ENCODE measurements around the gene AOC2.

The AOC2 gene

GRCh38 chr17:42844271-42844670 lies at the start of gene AOC2:
TSS of gene AOC2 (plus strand) at chr17:42844580. CDS start at chr17:42844627, 47 bp downstream.
- DNase-seq: no peak

DNA sequence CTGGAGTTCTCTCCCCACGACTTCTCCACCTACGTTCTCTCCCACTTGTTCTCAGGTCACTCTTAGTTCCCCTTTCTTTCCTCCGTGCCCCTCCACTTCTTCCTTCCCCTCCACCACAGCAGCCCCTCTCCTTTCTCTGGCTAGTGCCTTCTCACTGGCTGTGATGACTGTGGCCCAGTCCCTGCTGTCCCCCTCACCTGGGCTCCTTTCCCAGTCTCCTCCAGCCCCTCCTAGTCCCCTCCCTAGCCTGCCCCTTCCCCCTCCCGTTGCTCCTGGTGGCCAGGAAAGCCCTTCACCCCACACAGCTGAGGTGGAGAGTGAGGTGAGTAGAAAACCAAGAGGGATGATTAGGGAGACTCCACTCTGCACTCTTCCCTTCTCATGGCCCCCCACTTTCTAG lies 49.3 kb upstream of the AOC2 start:
- no peak for DNase-seq

DNA sequence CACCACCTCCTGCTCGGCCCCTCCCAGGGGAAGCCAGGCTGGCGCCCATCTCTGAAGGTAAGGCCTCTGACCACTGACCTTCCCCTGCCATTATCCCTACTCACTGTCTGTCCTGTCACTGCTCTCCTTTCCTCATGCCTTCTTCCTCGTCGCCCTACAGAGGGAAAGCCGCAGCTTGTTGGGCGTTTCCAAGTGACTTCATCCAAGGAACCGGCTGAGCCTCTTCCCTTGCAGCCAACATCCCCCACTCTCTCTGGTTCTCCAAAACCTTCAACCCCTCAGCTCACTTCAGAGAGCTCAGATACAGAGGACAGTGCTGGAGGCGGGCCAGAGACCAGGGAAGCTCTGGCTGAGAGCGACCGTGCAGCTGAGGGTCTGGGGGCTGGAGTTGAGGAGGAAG lies 48.9 kb upstream of the AOC2 start:
- no peak for DNase-seq

DNA sequence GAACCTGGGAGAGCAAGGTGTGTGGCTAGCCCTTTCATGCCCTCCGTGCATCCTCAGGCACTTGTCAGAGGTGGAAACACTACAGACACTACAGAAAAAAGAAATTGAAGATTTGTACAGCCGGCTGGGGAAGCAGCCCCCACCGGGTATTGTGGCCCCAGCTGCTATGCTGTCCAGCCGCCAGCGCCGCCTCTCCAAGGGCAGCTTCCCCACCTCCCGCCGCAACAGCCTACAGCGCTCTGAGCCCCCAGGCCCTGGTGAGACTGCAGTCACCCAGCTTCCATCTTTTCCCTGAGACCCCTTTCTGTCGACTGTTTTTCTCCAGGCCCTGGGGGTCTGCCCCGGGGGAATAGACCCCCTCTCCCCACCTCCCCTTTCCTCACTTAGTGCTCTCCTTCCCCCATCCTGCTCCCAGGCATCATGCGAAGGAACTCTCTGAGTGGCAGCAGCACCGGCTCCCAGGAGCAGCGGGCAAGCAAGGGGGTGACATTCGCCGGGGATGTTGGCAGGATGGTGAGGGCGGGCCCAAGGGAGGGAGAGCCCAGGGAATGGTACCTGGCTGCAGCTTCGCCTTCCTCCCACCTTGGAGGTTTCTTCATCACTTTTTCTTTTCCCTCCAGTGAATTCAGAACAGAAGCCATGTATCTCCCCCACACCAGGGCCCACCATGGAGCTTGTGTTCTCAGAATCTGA lies 48.2 kb upstream of the AOC2 start:
- DNase-seq: no peak

DNA sequence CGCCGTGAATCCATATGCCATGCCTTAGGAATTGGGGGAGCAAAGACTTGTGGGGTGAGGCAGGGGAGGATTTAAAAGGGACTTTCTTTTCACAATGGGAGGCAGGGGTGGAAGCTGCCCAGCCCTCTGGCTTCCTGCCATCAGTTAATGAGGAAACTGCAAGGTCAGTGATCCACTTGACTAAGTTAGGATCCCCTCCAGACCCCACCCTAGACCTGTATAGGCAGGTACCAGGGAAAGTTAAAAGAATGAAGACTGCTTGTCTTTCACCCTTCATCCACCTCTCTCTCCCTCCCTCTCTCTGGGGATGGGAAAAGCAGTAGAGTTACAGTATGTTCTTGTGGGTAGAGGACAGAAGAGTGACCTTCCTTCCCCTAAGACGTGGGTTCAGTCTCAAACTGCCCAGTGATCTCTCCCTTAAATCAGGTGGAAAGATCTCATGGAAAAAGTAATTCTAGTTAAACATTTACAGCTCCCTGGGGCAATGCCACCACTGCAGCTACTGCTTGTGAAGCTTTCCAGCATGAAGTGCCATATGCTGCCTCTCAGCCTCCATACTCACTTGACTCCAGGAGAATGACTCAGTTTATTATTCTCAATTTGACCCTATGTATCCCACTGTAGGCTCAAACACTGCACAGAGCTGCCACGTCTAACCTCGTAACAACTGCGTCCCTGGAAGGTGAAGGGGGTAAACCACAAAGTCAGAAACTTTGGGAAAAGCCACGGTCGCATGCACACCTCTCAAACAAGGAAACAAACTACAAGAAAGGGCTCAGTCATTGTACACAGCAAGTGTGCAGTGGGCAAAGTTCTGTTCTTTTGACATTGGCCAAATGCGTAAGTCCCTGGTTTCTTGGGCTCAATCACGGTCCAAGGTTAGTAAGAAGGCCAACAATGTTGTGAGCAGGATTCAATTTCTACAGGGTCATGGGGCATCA lies 47.0 kb upstream of the AOC2 start:
- no peak for DNase-seq

- DNase-seq: no peak
These were observed 46.4 kb upstream of the AOC2 start for GRCh38 chr17:42798011-42798382.

DNA sequence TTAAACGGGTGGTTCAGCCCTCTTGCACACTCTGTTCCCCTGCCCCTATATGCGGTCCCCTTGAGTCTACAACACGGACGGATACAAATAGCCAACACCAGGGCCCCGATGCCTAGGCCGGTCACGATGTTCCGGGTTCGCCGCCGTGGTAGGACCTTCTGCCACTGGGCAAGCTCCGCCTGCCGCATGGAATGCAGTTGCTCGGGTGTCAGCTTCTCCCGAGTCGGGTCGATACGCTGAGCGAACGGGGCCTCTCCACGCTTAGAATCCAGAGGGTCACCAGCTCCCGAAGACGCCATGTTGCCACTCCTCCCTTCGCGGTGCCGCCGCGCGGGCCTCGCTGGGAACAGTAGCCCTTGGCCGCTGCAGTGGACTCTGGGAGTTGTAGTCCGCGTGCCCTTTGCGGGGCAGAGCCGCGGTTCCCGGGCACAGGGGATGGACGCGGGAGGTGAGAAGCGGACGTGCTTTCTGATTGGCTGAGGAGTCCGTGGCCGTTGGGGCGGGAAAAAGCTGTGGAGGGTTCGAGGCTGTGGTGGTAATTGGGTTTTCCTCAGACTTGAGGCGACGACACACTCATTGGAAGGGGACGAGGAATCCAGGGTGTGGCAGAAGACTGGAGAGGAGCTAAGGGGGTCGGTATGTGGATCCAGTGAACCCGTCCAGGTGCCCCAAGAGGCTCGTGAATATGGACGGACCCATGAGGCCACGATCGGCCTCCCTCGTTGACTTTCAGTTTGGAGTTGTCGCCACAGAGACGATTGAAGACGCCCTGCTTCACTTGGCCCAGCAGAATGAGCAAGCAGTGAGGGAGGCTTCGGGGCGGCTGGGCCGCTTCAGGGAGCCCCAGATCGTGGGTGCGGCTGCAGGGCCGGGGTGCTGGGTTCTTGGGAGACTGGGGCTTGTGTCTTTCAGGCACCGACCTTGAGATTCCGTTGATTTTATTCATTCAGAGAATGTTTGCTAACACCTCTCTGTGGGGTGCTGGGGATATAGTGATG lies 45.7 kb upstream of the AOC2 start, which contains the start of the genes CNTD1 and COA3:
CNTD1 (plus strand) TSS at position 479 of the 998 bp plus-strand sequence; CDS start at position 686, 207 bp downstream.
COA3 (minus strand) TSS at position 322 of the 998 bp plus-strand sequence; CDS start at position 299, 23 bp downstream.
- peak; percentile 63 for DNase-seq

GRCh38 chr17:42803074-42803883 lies 41.1 kb upstream of the AOC2 start:
- DNase-seq: no peak

DNA sequence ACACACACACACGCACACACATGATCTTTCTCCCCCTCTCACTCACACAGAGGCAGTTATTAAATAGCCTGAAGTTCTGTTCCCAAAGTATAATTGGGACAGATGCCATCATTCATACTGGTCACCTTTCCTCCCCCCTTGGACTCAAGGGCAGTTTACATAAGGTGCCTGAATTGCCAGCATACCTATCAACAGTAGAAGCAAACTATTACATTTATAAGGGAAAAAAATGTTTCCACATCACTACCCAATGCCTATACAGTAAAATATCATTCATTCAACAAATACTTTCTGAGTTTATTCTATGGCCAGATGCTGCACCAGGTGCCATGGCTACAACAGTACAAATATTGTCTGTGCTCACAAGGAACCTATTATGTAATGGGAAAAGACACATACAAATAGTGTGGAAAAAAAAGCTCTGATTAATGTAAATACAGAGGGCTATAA lies 39.4 kb upstream of the AOC2 start:
- DNase-seq: no peak

DNA sequence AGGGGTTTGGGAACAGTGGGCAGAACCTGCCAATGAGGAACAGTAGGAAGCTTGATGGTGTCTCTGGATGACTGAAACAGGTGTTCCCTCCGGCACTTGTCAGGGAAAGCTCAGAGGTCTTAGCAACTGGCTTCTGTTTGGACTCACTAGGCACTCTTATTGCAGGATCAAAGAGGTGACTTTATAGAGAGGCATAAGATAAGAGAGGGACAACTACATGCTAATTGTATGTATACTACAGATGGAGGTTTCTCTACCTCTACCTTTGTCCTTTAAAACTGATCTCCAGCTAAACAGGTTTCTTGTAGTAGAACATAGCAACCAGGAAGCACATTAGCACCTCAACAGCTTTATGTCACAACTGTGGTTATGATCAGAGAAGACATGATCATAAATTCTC lies 38.1 kb upstream of the AOC2 start:
- no peak for DNase-seq

DNA sequence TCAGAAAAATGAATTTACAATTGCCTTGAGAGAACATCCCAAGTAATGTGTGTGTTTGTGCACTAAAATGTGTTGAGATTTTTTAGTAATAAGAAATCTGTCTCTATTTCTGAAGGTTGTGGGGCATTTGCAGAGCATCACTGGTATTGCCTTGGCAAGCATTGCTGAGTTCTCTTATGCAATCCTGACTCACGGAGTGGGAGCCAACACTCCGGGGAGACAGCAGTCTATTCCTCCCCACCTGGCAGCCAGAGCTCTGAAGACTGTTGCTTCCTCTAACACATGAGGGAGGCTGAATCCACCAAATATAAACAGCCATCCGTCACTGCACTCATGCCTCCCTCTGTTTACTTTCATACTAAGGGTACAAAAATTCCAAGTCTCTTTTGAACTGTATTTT lies 35.1 kb upstream of the AOC2 start:
- DNase-seq: no peak

- no peak for DNase-seq
These were observed 29.6 kb upstream of the AOC2 start for GRCh38 chr17:42814633-42815399.

- no peak for DNase-seq
These were observed 26.5 kb upstream of the AOC2 start for GRCh38 chr17:42817866-42818265.

GRCh38 chr17:42818379-42818778 lies 26.0 kb upstream of the AOC2 start:
- no peak for DNase-seq

- peak; percentile 22 for DNase-seq
These were observed 24.3 kb upstream of the AOC2 start for GRCh38 chr17:42819939-42820535.

DNA sequence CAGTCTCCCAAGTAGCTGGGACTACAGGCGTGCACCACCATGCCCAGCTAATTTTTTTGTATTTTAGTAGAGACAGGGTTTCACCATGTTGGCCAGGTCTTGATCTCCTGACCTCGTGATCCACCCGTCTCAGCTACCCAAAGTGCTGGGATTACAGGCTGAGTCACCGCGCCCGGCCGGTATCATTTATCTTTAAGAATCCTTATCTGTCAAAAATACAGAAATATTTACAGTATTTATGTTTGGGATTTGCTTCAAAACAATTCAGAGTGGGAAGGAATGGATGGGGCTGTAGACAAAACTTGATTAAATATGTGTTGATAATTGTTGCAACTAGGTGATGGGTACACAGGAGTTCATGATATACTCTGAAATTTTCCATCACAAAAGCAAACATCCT lies 23.2 kb upstream of the AOC2 start:
- DNase-seq: no peak

GRCh38 chr17:42827472-42827871 lies 16.9 kb upstream of the AOC2 start:
- no peak for DNase-seq

GRCh38 chr17:42830971-42831370 lies 13.4 kb upstream of the AOC2 start:
- DNase-seq: no peak

GRCh38 chr17:42832213-42832933 lies 12.0 kb upstream of the AOC2 start:
- no peak for DNase-seq
